Hindlimb muscle (tissue), 1 donor: ENCODE results near the gene NT5DC2. TPM values are rescaled to one million over a fixed set of nuclear protein-coding genes. Genes with fewer than 3 reads are reported as not detected.

Source experiments
- DNase-seq: peaks from one replicate; pipeline ENCODE4 v3.0.0-alpha.2; 2013
- polyA plus RNA-seq: library from polyadenylated mRNA; unstranded; fragments of 120-200 nt; gene quantifications from one replicate; pipeline ENCODE4 v1.2.1, GENCODE V29; 2013; ENCODE audit not compliant: insufficient read length

NT5DC2 gene
- polyA plus RNA-seq, 1 donor: 78.3 TPM

DNA sequence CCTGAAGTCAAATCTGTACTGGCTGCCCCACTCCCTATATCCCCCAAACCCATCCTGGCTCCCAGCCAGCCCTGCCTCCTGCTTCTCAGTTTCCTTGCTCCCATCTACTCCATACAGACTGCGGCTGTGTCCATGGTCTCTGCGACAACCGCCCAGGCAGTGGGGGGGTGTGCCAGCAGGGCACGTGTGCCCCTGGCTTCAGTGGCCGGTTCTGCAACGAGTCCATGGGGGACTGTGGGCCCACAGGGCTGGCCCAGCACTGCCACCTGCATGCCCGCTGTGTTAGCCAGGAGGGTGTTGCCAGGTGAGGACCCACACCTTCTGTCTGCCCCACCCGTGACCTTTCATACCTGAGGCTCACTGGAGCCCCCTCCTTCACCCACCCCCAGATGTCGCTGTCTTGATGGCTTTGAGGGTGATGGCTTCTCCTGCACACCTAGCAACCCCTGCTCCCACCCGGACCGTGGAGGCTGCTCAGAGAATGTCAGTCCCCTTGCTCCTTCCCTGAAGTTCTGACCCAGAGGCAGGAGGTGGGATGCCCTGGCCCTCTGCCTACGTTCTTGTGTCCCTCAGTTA lies 23.8 kb downstream of the NT5DC2 start:
- no peak for DNase-seq

DNA sequence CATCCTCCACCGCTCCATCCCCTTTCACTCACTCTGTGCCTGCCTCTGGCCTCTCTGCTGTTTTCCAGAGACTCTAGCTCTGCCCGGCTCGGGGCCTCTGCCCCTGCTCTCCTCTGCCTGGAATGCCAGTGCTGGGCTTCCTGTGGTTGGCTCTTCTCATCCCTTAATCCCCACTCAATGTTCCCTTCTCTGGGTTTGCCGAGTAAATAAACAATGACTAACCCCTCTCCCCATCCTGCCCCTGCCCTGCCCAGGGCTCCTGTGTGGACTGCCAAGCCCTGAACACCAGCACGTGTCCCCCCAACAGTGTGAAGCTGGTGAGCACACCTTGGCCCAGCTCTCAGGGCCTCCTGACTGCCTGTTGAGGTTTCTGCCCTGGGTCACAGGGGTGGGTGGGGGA lies 26.3 kb downstream of the NT5DC2 start:
- DNase-seq: no peak

DNA sequence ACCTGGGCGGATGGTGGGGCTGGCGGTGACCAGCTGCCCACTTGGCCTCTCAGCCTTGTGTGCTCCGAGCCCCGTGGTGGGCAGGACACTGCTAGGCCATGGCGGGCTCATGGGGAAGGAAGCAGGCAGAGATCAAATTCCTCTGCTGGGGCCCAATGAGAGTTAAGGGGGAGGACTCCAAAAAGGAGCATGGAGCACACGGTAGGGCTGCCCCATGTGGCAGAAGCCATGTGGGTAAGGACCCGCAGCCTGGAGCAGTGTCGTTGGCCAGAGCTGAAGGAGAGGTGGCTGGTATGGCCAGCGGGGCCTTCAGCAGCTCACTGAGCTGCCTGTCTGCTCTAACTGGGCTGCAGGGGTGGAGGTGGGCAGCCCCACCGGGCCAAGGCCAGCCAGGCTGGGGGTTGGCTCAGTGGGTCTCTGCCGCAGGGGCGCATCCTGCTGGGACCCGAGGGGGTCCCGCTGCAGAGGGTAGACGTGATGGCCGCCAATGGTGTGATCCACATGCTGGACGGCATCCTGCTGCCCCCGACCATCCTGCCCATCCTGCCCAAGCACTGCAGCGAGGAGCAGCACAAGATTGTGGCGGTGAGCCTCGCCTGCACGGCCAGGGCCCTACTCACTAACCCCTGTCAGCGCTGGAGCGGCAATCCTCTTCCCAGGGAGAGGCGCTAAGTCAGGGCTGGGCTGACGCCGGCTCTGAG lies 27.2 kb downstream of the NT5DC2 start:
- no peak for DNase-seq

- no peak for DNase-seq
Observed at GRCh38 chr3:52504977-52505376, 28.7 kb downstream of the NT5DC2 start.

DNA sequence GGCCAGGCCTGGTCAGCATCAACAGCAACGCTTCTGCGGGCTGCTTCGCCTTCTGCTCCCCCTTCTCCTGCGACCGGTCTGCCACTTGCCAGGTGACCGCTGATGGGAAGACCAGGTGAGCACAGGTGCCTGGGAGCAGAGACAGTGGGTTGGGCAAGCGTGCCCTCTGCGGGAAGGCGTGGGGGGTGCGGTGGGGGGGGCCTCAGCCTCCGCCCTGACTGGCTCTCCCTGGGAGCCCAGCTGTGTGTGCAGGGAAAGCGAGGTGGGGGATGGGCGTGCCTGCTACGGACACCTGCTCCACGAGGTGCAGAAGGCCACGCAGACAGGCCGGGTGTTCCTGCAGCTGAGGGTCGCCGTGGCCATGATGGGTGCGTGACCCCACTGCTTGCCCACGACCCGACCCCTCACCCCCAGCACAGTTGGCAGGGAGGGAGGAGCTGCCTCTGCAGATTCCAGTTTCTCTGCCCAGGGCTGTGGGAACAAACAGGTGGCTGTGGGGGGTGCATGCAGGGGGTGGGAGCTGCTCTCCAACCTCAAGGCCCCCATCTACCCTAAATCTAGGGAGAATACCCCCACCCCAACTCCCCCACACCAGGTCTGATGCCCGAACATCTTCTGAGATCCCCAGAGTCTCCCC lies 29.8 kb downstream of the NT5DC2 start:
- no peak for DNase-seq

GRCh38 chr3:52502808-52503350 lies 30.8 kb downstream of the NT5DC2 start:
- DNase-seq: no peak

- no peak for DNase-seq
Observed at GRCh38 chr3:52502001-52502400, 31.7 kb downstream of the NT5DC2 start.

DNA sequence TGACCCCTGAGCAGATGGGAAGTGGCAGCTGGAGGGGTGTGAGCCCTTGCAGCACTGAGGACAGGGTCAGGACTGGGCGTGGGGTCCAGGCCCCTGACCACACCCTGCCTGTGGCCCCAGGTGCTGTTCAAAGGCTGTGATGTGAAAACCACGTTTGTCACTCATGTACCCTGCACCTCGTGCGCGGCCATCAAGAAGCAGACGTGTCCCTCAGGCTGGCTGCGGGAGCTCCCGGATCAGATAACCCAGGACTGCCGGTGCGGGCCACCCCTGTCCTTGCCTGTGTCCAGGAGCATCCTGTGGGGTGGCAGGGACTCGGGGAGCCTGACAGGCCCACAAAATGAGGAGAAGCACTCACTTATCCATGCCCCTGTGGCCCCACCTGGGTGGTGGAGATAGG lies 32.6 kb downstream of the NT5DC2 start:
- DNase-seq: no peak

- peak; percentile 15 for DNase-seq
Observed at GRCh38 chr3:52498137-52499054, 35.3 kb downstream of the NT5DC2 start.

DNA sequence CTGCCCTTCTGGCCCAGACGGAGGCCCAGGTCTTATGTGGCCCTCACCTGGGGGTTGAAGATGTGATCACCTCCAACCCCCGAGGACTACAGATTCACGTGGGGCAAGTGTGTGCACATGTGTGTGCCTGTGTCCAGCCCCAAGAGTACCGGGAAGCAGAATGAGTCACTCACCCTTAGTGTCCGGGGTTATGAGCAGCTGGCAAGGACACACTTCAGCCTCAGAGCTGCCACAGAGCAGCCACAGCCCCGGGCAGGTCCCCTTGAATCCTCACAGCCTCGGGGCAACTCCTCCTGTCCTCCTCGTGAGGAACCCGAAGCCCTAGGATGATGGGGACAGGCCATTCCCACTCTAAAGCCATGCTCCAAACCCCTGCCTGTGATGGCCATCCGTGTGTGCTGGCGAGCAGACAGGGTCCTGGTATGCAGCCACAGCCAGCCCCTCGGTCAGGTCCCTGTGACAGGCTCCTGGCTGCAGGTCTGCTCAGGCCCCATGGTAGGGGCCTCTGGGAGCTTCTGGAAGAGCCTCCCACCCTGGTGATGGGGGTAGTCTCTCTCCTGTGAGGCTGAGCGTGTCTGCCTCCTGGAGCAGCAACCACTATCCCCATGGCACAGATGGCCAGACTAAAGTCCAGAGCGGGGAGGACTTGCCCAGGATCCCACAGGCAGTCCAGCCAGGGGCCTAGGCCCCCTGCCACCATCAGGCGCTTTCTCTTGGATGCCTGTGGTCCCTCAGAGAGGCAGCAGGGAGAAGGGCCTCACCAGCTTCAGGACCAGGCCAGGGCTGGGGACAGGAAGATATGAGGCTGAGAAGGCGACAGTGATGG lies 37.7 kb downstream of the NT5DC2 start:
- DNase-seq: no peak

GRCh38 chr3:52494886-52495495 lies 38.7 kb downstream of the NT5DC2 start, which contains the start of gene STAB1:
Gene STAB1 (plus strand): TSS chr3:52495338. CDS start chr3:52495414, 76 bp downstream.
- no peak for DNase-seq

DNA sequence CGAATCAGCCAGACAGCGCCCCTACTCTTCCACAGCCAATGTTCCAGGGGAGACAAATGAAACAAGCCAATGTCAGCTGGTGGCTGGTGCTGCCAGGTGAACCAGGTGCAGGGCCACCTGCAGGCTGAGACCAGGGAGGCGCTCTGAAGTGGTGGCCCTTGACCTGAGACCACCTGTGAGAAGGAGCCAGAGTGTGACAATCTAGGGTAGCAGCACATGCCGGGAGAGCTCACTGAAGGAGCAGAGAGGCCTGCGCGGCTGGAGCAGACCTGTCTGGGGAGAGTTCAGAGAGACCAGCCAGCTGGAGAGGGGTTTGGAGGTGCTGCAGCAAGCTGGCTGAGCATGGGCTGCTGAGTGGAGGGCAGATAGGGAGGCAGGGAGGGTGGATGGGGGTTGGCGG lies 39.2 kb downstream of the NT5DC2 start:
- no peak for DNase-seq

- DNase-seq: no peak
Observed at GRCh38 chr3:52493232-52494017, 40.2 kb downstream of the NT5DC2 start.

GRCh38 chr3:52492059-52492458 lies 41.6 kb downstream of the NT5DC2 start:
- DNase-seq: no peak

GRCh38 chr3:52490939-52491526 lies 42.6 kb downstream of the NT5DC2 start:
- peak; percentile 20 for DNase-seq

- no peak for DNase-seq
Observed at GRCh38 chr3:52490035-52490938, 43.4 kb downstream of the NT5DC2 start.

- no peak for DNase-seq
Observed at GRCh38 chr3:52489453-52489852, 44.2 kb downstream of the NT5DC2 start.

GRCh38 chr3:52488746-52489145 lies 44.9 kb downstream of the NT5DC2 start:
- DNase-seq: no peak
